Measurements from ENCODE around the gene VPS36. TPM values are rescaled to one million over a fixed set of nuclear protein-coding genes. Genes with fewer than 3 reads are reported as not detected.
A peak's percentile ranks its signal among the peaks of the same experiment; 100 is the strongest.

The VPS36 gene
- total and polyA plus RNA-seq, 10 of the 15 experiments (the other 5 are each of a cell fraction or from before 2014, with no cell fraction given), result 10.3 to 29.0 (median 23.9) TPM

GRCh38 chr13:52449331-52450011, 963 bp downstream of the VPS36 start (continued):
- TF ChIP-seq, protein P1, sequence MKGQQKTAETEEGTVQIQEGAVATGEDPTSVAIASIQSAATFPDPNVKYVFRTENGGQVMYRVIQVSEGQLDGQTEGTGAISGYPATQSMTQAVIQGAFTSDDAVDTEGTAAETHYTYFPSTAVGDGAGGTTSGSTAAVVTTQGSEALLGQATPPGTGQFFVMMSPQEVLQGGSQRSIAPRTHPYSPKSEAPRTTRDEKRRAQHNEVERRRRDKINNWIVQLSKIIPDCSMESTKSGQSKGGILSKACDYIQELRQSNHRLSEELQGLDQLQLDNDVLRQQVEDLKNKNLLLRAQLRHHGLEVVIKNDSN (IDR thresholded peaks at IDR 0.05; ENCODE audit: borderline replicate concordance, extremely low read length, insufficient read depth, low read depth, low read length), result no peak
- TF ChIP-seq POLR2AphosphoS5 (IDR thresholded peaks at IDR 0.05; ENCODE audit: low read length), result no peak
- no peak for TF ChIP-seq KDM1A (IDR thresholded peaks at IDR 0.05; ENCODE audit: borderline replicate concordance)
- no peak for TF ChIP-seq WRNIP1 (IDR thresholded peaks at IDR 0.05; ENCODE audit: borderline replicate concordance, low read depth, low read length)
- TF ChIP-seq EP300 (IDR thresholded peaks at IDR 0.05; ENCODE audit: borderline replicate concordance in 1 of 2, control insufficient read depth in 1 of 2, low read depth in 2 of 2, low read length in 2 of 2), result no peak
- no peak for TF ChIP-seq MTA3 (IDR thresholded peaks at IDR 0.05; ENCODE audit: borderline replicate concordance, low read length)

GRCh38 chr13:52447815-52448552, 2.5 kb downstream of the VPS36 start:
- Histone ChIP-seq H4K20me1 (ENCODE audit: control insufficient read depth, insufficient read depth) (peaks cover 2% of the 10 kb centered on the region; the same call in 1 of the 2 replicates), H3K9ac (ENCODE audit: control insufficient read depth, insufficient read depth, low read length) (peak overlapping the region; percentile 34), H3K4me3 (peak overlapping the region; percentile 69), H3K27ac (ENCODE audit: control insufficient read depth, insufficient read depth) (no peak overlapping the region; the same call in 1 of the 2 replicates), H3K79me2 (ENCODE audit: control insufficient read depth, insufficient read depth, low read length) (peaks cover 37% of the 10 kb centered on the region), H2AFZ (ENCODE audit: control insufficient read depth, low read depth, low read length) (no peak overlapping the region), H3K4me2 (ENCODE audit: control insufficient read depth, insufficient read depth) (peak overlapping the region; percentile 79), H3K36me3 (ENCODE audit: control insufficient read depth in 2 of 2, insufficient read depth in 2 of 2, low read length in 1 of 2) (no peaks in the 10 kb centered on the region), H3K4me1 (ENCODE audit: control insufficient read depth, insufficient read depth, low read length) (peaks cover 14% of the 10 kb centered on the region), H3K27me3 (replicated peaks in 1 of 2; ENCODE audit: control insufficient read depth in 2 of 2, insufficient read depth in 2 of 2, low read length in 1 of 2) (no peaks in the 10 kb centered on the region), H3K9me3 (replicated peaks; ENCODE audit: control insufficient read depth, insufficient read depth, low read length) (no peaks in the 10 kb centered on the region; the same call in 2 of the 3 replicates)
- DNase-seq (ENCODE audit: low read depth, low spot score) (no peak), FAIRE-seq (no peak), ATAC-seq (no peak)
- ChIA-PET CTCF (interaction anchor here (0.7 to 5.3 kb wide), 12 partner anchors 8 to 444 kb away, joined by 3 to 82 read pairs (median 3); no protein-coding TSS in a partner anchor), SMC1A (ENCODE audit: uncharacterized antibody, unreplicated experiment) (interaction anchor here (0.8 to 6.1 kb wide), 8 partner anchors 8 to 520 kb away, joined by 3 to 46 read pairs (median 4); no protein-coding TSS in a partner anchor), RAD21 (ENCODE audit: unreplicated experiment) (interaction anchor here (0.6 to 4.4 kb wide), 7 partner anchors 8 to 249 kb away, joined by 3 to 34 read pairs (median 4); no protein-coding TSS in a partner anchor), POLR2A (interaction anchor here (0.6 to 0.9 kb wide), 5 partner anchors 12 to 477 kb away, joined by 3 to 4 read pairs (median 4); no protein-coding TSS in a partner anchor)
- in situ Hi-C loops (cut with MboI) (loop anchor here (5.0 kb wide), 1 partner anchor 101 kb away; no protein-coding TSS in a partner anchor), intact Hi-C loops (cut with micrococcal nuclease; ENCODE audit: unreplicated experiment) (no loop called here)
- BruUV-seq (replicated peaks), result no TSS peak
- WGBS (ENCODE audit: insufficient coverage, insufficient replicate concordance, low lambda C conversion rate, missing lambda C conversion rate), result 99% methylated on average over 5 of the region's 5 CpGs
- no peak for TF ChIP-seq SMARCA5 (IDR thresholded peaks at IDR 0.05)
- TF ChIP-seq IKZF2 (IDR thresholded peaks at IDR 0.05), result no peak
- TF ChIP-seq SIX5 (IDR thresholded peaks at IDR 0.05; ENCODE audit: low read depth, low read length, severe bottlenecking), result no peak
- no peak for TF ChIP-seq RBBP5 (conservative IDR thresholded peaks at IDR 0.05)
- TF ChIP-seq DPF2 (IDR thresholded peaks at IDR 0.05), result no peak
- no peak for TF ChIP-seq NR2C1 (IDR thresholded peaks at IDR 0.05)
- no peak for TF ChIP-seq TCF12 (IDR thresholded peaks at IDR 0.05; ENCODE audit: low read depth, low read length)
- no peak for TF ChIP-seq CHD1 (IDR thresholded peaks at IDR 0.05; ENCODE audit: low read depth, low read length)
- no peak for TF ChIP-seq SPI1 (IDR thresholded peaks at IDR 0.05; ENCODE audit: borderline replicate concordance, insufficient read depth, low read depth, low read length)
- no peak for TF ChIP-seq SIN3A (IDR thresholded peaks at IDR 0.05; ENCODE audit: low read depth, low read length)
- TF ChIP-seq, protein P2, sequence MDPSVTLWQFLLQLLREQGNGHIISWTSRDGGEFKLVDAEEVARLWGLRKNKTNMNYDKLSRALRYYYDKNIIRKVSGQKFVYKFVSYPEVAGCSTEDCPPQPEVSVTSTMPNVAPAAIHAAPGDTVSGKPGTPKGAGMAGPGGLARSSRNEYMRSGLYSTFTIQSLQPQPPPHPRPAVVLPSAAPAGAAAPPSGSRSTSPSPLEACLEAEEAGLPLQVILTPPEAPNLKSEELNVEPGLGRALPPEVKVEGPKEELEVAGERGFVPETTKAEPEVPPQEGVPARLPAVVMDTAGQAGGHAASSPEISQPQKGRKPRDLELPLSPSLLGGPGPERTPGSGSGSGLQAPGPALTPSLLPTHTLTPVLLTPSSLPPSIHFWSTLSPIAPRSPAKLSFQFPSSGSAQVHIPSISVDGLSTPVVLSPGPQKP (IDR thresholded peaks at IDR 0.05; ENCODE audit: low read depth, low read length), result no peak
- TF ChIP-seq SREBF1 (IDR thresholded peaks at IDR 0.05; ENCODE audit: low read length), result no peak
- TF ChIP-seq, protein P3, sequence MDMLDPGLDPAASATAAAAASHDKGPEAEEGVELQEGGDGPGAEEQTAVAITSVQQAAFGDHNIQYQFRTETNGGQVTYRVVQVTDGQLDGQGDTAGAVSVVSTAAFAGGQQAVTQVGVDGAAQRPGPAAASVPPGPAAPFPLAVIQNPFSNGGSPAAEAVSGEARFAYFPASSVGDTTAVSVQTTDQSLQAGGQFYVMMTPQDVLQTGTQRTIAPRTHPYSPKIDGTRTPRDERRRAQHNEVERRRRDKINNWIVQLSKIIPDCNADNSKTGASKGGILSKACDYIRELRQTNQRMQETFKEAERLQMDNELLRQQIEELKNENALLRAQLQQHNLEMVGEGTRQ (IDR thresholded peaks at IDR 0.05; ENCODE audit: borderline replicate concordance, low read depth, low read length), result no peak
- no peak for TF ChIP-seq ZBED1 (IDR thresholded peaks at IDR 0.05; ENCODE audit: borderline replicate concordance)

Data from GM12878 (cell line).